Sciatic nerve (tissue), 2 donors: Measurements from ENCODE around the gene KRT7. TPM values are rescaled to one million over a fixed set of nuclear protein-coding genes. Genes with fewer than 3 reads are reported as not detected.
"Not testable (repeated sequence)": the region's sequence is repeated elsewhere in the genome, so short reads cannot be mapped to it uniquely, and the experiment has no call there.

ENCODE experiments used
- ATAC-seq: fragments of 200-7000 bp; cut with Tn5 transposase; one replicate; pipeline ENCODE4 v1.9.1; 2020; ENCODE audit warnings: mild to moderate bottlenecking, moderate library complexity
- DNase-seq: peaks from one replicate; pipeline ENCODE4 v3.0.0-alpha.2; 2020; ENCODE audit warnings: low spot score
- intact Hi-C: fragments of 100-400 bp; cut with DNase I; formaldehyde crosslinking; loops from one replicate; pipeline ENCODE4 v1.14.2; 2022
- total RNA-seq: library from RNA; stranded (reverse); fragmentation: NEBNext Ultra II Directional; extraction: Animal tissue kit (Norgen Biotek cat#: 25700); gene quantifications from one replicate; pipeline ENCODE4 v1.2.1, GENCODE V29; 2021
- donor health status: DM: no; HTN: no; CAD: no.
- donor health status: DM: no; HTN: no; CAD: no.

KRT7 gene
- total RNA-seq, 1 donor from 2014 or later, result 4.0 TPM

DNA sequence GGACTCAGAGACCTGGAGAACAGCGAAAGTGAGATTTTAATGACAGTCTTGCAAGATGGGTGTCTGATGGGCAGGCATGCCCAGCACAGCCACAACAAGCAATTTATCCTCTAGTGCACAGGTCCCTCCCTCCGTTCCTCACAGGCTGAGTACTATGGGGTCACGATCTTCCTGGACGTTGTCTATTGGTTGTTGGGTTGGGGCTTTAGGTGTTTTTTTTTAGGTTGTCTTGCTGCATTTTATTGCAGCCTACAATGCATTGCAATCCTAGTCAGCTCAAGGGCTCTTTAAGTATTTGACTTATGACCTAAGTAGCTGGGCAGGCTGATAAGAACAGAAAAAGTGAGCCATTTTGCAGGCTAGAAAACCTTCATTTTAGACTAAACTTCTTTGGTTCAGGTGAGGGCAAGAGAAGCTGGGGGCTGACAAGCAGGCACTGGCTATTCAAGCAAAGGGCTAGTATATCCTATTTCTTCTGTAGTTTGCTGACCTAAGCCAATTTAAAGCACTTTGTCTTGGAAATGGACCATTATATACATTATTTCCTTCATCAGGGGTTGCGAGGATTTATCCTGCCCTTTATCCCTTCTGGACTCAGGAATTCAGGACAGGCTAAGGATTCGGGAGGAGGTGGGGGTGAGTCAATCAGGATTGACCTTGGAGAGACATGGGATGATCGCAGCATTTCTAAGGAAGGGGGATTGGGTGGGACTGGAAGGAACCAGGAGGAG, 6.0 kb downstream of the KRT7 start:
- intact Hi-C loops, result no loop called here
- no peak for DNase-seq
- ATAC-seq, result no peak

DNA sequence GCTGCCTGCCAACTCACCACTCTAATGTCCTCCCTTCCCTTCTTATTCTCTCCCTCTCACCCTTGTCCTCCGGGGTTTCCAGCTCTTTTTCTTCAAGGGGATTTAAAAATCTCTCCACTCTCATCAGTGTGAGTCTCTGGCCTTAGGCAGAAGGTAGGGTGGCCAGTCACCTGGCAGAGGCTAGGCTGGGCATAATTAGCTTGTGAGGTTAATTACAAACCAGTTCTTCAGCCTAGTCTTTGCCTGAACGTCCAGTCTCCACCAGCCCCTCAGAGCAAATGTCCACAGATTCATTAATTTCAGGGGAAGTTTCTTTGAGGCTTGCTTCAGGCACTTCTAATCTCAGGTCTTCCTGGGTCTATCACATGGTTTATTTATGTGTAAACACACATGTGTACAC, 6.7 kb downstream of the KRT7 start:
- ATAC-seq (no peak), DNase-seq (no peak)
- intact Hi-C loops, result no loop called here

DNA sequence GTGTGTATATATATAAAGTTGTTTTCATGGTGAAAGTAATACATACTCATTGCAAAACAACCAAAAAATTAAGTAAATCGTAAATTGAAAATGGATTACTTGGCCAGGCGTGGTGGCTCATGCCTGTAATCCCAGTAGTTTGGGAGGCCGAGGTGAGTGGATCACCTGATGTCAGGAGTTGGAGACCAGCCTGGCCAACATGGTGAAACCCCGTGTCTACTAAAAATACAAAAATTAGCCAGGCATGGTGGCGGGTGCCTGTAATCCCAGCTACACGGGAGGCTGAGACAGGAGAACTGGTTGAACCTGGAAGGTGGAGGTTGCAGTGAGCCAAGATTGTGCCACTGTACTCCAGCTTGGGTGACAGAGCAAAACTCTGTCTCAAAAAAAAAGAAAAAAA, 7.2 kb downstream of the KRT7 start:
- DNase-seq, intact Hi-C loops, ATAC-seq: not testable (repeated sequence)

DNA sequence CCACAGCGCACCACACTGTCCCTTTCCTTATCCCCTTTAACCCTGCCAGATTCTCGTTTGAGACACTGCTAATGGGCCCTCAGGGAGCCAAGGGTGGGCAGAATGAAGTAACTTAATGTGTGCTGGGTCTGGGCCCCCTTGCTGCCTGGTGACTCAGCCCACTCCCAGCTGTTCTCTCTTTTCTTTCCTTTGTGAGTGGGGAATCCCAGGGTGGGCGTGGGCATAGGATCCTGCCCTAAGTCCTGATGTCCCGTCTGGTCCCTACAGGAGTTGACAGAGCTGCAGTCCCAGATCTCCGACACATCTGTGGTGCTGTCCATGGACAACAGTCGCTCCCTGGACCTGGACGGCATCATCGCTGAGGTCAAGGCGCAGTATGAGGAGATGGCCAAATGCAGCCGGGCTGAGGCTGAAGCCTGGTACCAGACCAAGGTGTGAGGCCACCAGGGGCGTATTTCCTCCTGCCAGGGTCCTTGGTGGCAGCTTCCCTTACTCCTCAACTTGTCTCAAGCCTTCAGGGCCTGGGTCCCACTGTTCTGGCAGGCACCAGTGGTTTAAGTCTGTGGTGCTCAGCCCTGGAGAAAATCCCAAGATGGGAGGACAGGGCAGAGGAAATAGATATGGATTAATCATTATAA, 8.3 kb downstream of the KRT7 start:
- intact Hi-C loops, result no loop called here
- no peak for DNase-seq
- no peak for ATAC-seq

DNA sequence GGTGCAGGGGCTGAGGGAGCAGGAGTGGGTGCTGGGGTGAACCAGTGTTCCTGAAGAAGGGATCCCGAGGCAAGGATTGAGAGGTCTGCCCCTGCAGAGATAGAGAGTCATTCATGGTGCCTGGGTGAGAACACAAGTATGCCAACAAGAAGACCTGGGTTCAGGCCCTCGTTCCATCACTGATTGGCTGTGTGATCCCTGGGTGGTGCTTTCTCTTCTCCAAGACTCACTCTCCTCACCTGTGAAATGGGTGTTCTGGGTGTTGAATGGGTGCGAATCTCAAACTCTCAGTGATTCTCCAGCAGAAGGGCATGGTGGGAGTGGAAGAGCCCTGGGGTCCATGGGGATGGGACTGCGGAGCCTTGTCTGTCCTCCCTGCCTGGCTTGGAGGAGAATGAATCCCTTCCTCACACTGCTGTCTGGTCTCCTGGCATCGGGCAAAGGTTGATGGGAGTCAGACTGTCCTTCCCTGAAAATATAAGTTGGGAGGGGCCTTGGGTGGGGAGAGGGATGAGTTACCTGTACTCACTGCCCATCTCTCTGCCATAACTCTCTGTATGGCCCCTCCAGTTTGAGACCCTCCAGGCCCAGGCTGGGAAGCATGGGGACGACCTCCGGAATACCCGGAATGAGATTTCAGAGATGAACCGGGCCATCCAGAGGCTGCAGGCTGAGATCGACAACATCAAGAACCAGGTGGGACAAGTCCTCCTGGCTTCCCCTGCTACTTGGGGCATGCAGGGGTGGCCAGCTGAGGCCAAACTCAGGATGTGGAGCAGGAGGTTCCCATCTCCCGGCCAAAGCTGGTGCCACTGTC, 9.6 kb downstream of the KRT7 start:
- no peak for ATAC-seq
- intact Hi-C loops, result no loop called here
- no peak for DNase-seq

DNA sequence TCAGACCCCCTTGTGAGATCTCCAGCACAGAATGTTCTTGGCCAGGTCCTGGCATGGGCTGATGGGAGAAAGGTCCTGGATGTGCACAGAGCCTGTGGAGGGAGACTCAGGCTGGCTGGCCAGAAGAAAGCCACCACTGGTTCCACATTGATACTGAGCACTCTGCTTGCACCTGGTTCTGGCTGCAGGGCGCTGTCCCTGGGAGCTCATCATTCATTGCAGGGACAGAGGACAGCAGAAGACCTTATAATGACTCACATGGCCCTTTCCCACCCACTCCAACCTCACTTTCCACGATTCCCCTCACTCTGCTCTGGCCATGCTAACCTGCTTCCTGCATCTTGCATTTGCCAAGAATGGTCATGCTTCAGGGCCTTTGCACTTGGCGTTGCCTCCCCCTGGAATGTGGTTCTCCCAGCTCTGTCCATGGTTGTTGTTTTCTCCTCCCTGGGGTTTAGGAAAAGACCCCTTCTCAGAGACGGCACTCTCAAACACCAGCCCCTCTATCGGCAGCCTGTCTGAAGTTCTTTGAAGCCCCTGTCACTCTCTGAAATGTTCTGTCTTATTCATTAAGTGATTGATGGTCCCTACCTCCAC, 10.3 kb downstream of the KRT7 start:
- intact Hi-C loops, result no loop called here
- no peak for DNase-seq
- ATAC-seq, result peak; percentile 16

DNA sequence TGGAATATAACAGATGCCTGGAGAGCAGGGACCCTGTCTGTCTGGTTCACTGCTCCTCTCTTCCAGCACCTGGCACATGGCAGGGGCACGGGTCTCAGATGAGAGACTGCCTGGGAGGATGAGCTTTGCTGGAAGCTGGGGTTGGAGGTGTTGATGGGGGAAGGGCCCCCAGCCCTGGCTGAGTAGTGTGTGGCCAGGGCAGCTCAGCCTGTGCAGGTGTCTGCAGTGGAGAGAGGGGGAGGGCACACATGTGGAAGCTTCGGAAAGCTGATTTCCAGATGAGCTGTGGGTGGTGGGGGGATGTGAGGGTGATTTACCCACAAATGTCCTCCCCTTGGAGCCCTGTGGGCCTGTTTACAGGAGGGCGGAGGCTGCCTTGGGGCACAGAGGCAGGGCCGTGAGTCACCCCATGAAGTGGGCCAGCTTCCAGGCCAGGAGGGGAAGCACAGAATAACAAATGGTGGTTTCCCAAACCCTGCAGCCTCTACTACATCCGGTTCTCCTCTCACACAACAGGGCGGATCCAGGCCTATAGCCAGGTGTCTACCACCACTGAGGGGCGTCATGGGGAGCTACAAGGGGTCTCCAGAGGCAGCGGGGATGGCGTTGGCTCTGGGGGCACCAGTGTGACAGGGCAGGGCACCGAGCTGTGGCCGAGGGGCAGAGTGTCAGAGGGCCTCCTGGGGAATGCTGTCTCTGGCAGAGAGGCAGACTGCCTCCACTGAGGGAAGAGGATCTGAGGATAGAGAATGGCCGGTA, 11.0 kb downstream of the KRT7 start:
- ATAC-seq (peak; percentile 81), DNase-seq (peak; percentile 81)
- intact Hi-C loops, result no loop called here

DNA sequence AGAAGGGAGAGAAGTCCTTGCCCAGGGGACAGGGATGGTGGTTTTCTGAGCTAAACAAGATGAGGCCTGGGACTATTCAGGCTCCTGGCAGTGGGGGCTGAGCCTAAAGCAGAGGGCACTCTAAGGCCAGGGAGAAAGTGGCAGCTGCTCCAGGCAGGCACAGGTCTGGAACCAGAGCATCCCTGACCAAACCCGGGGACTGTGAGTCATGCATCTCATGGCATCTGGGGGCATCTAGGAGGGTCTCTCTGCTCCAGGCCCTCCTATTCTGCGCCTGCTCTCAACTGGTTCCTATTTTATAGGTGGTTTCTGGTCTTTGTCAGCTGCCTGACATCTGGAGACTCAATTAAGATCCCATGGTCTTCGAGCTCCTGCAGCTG, 11.6 kb downstream of the KRT7 start:
- no peak for DNase-seq
- ATAC-seq, result no peak
- intact Hi-C loops, result no loop called here

DNA sequence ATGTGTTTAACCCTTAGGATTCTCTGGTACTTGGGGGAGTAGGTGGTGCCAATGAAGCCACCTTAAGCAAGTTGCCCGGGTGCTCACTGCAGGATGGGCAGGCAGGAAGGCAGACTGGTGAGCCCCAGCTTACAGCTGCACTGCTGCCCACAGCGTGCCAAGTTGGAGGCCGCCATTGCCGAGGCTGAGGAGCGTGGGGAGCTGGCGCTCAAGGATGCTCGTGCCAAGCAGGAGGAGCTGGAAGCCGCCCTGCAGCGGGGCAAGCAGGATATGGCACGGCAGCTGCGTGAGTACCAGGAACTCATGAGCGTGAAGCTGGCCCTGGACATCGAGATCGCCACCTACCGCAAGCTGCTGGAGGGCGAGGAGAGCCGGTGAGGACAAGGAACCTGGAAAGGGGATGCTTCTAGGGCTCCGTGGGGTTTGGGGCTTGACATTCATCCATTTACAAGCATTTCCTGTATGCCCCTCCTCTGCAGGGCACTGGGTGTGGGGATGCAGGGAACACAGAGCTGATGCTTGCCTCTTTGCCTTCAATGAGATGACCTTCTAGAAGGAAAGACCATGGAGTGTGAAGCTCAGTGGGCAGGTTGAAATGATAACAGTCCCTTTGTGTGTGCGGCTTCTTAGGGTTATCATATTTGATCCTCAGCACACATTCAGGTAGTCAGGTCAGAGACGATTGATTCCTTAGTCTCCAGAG, 12.4 kb downstream of the KRT7 start:
- intact Hi-C loops, result no loop called here
- no peak for ATAC-seq
- DNase-seq, result no peak

DNA sequence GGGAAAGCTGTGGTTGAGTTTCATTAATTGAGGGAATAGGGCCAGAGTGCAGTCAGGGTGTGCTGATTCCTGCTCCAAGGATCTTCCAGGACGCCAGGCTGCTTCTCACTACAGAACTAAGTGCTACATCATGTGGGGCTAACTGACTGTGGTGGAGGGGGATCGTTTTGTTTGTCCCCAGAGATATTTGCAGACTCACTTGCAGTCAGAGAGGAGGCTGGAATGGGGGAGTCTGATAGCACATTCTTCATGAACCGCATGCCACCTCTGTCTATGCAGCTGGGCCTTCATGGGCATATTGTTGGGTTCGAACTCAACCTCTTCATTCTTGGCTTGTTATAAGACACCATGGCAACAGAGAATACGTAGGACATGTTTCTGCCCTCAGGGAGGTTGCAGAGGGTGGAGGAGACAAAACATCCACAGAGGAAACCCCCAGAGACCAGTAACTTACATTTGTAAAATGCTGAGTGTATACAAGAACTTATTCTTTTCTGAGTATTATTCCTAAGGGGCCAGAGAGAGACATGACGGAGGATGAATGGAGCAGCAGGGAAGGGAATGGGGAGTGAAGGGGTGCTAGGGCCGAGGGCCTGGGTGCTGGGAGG, 13.0 kb downstream of the KRT7 start:
- intact Hi-C loops, result no loop called here
- no peak for DNase-seq
- no peak for ATAC-seq

DNA sequence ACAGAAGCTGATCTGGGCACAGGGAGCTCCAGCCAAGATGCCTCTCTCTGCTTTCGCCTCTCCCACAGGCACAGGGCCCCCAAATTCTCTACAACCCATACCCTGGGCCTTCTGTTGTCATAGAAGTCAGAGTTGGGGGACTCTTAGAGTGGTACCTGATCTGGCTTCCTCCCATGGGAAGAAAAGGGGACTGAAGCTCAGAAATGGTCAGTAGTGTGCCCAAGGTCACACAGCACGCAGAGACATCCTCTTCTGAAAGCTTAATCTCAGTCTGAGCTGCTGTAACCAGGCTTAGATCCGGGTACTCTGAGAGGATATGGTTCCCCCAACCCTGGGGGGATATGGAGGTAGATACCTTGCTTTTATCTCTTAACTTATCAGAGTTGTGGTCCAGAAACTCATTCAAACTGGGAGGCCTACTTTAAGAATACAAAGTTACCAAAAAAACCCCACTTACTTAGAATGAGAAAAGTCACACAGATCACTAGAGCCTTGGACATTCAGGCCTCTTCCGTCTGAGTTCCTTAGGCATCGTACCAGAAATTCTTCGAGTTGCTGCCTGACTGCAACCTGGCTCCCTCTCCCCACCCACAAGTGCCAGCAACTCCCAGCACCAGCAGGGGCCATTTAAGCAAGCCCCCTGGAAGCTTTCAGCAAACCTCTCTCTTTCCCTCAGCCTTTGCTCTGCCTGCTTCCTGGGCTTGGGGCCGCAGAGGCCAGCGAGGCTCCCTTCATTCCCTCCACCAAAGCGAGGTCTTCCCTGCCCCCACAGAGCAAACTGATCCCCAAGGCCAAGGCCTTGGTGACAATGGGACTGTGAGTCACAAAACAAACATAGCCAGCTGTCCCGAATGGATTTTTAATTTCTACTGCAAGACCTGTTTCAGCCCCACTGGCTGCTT, 13.9 kb downstream of the KRT7 start:
- DNase-seq, result no peak
- intact Hi-C loops, result no loop called here
- no peak for ATAC-seq

DNA sequence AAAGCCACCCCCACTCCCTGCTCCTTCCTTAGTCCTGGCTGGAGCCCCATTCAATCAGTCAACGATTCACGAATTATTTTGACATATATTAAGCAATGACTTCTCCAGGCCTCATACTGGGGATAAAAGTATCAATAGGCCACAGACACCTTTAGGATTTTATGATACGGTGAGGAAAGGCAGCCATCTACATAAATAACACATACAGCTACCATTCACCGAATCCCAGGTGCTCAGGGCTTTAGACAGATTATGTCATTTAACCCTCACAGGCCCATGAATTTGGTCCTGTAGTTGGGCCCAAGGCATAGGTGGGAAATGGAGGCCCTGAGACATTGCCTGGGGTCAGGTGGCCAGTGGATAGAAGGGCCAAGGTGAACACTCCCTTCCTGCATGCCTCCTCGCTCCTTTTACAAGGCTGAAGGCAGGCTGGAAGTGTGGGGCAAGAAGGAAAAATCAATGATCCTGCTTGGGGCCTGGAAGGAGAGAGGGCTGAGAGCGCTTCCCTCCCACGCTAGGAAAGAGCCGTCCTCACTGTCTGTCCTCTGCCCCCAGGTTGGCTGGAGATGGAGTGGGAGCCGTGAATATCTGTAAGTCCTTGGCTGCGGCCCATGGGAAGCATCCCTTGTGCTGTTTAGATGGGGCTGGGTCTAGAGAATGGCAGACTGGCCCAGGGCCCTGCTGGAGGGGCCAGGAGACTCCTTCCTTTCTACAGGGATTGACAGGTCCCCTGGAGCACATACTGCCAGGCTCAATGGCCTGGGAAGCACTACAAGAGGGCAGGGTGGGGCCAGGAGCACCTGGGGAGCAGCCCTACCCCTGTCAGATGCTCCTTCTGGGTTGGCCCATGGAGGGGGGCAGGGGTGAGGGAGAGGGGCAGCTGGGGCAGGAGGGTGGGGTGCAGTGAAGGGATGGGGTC, 14.8 kb downstream of the KRT7 start:
- intact Hi-C loops, result no loop called here
- ATAC-seq, result no peak
- DNase-seq, result no peak

DNA sequence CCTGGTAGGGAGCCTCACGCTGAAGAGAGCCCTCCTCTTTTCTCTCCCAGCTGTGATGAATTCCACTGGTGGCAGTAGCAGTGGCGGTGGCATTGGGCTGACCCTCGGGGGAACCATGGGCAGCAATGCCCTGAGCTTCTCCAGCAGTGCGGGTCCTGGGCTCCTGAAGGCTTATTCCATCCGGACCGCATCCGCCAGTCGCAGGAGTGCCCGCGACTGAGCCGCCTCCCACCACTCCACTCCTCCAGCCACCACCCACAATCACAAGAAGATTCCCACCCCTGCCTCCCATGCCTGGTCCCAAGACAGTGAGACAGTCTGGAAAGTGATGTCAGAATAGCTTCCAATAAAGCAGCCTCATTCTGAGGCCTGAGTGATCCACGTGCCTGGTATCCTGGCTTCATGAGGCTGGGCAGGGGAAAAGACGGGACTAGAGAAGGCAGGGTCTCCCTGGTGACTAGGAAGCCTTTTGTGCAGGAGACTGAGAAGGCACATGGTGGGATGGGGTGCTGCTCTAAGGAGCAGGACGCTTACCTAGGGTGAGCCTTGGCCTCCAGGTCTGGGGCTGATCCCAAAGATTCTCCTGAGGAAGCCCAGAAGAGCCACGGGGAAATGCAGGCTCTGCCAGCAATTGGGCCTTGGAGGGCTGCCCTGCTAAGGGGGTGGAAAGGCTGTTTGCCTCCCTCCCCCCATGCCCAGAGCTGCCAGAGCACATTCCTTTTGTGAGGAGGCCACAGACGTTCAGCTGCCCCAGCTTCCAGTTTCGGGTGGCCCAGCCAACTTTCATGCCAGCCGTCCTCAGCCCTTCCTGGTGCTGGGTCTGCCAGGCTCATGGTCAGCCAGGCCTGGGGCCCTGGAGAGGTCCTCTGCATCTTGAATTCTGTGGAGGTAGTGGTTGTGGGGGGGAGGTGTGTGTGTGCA, 15.8 kb downstream of the KRT7 start:
- intact Hi-C loops, result no loop called here
- DNase-seq (no peak), ATAC-seq (no peak)

DNA sequence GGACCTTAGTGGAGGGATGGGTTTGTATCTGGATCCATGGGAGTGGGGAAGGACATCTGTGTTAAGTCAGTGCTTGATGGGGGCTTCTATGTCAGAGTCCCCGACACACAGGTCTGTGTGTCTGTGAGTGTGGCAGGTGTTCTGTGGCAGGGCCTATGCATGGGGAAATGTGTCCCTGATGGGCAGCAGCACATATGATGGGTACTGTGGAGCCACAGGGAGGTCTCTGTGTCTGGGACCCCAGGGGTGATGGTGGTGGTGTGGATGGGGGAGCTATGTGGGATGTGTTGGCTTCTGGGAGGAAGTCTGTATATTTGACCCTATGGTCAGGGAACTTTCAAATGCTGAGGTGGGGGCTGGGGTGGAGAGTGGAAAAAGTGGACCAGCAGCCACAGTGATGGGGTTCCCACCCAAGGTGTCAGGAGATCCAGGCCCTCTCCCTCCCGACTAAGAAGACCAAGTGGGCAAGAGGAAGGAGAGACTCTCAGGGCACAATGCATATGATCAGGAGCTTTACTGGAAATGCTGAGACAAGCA, 16.5 kb downstream of the KRT7 start:
- no peak for ATAC-seq
- intact Hi-C loops, result no loop called here
- DNase-seq, result no peak
